HCT116 (cell line): ENCODE data around the gene EXOC6B.

Experiments
- EZH2phosphoT487 ChIP-seq: fragments of 200-600 bp; IDR thresholded peaks from 2 replicates; pipeline ENCODE4 v1.6.1; 2018; ENCODE audit warnings: antibody characterized with exemption, borderline replicate concordance
- RAD21 ChIP-seq: IDR thresholded peaks from 2 replicates; pipeline ENCODE4 v1.6.1; 2012; ENCODE audit warnings: low read depth, mild to moderate bottlenecking
- SIN3A ChIP-seq: IDR thresholded peaks from 2 replicates; pipeline ENCODE4 v1.6.1; 2012; ENCODE audit warnings: low read depth
- YY1 ChIP-seq: IDR thresholded peaks from 2 replicates; pipeline ENCODE4 v1.6.1; 2011; ENCODE audit warnings: low read length, low read depth, moderate library complexity, mild to moderate bottlenecking; ENCODE audit not compliant: insufficient replicate concordance; ENCODE audit errors: extremely low read depth
- TF ChIP-seq, protein P1 (sequence below), 3 experiments: fragments of 200-600 bp in 1 of 3; sonication (generic) in 1 of 3; IDR thresholded peaks in 2 of 3; conservative IDR thresholded peaks in 1 of 3; 2 replicates each; pipeline ENCODE4 v1.5.1; 2012 to 2017; ENCODE audit warnings: low read depth in 2 of 3, low read length in 2 of 3, antibody characterized with exemption in 1 of 3, borderline replicate concordance in 1 of 3, control low read depth in 1 of 3, mild to moderate bottlenecking in 1 of 3, mixed read lengths in 1 of 3, mixed run types in 1 of 3, moderate library complexity in 1 of 3; ENCODE audit not compliant: insufficient read depth in 1 of 3
- TF ChIP-seq, protein P2 (sequence below): IDR thresholded peaks from 2 replicates; pipeline ENCODE4 v1.6.1; 2011; ENCODE audit warnings: mild to moderate bottlenecking, low read length, moderate library complexity; ENCODE audit not compliant: insufficient replicate concordance; ENCODE audit errors: extremely low read depth

DNA sequence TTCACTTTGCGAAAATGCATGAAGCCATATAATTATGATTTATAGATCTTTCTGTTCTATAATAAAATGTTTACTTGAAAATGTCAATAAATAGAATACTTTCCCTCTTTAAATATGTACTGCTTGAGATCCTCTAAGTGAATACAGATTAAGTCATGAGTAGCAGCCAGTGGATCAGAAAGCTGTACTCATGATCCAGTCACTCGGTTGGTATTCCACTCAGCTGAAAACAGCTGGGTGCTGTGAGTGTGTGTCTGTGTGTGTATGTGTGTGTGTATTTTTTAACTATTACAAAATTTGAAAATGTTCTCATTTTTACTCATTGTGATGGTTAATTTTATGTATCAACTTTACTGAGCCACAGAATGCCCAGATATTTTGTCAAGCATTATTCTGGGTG is 536.5 kb downstream of the EXOC6B start:
- TF ChIP-seq RAD21 (no peak), EZH2phosphoT487 (no peak), SIN3A (no peak), YY1 (no peak)
- TF ChIP-seq, protein P1, sequence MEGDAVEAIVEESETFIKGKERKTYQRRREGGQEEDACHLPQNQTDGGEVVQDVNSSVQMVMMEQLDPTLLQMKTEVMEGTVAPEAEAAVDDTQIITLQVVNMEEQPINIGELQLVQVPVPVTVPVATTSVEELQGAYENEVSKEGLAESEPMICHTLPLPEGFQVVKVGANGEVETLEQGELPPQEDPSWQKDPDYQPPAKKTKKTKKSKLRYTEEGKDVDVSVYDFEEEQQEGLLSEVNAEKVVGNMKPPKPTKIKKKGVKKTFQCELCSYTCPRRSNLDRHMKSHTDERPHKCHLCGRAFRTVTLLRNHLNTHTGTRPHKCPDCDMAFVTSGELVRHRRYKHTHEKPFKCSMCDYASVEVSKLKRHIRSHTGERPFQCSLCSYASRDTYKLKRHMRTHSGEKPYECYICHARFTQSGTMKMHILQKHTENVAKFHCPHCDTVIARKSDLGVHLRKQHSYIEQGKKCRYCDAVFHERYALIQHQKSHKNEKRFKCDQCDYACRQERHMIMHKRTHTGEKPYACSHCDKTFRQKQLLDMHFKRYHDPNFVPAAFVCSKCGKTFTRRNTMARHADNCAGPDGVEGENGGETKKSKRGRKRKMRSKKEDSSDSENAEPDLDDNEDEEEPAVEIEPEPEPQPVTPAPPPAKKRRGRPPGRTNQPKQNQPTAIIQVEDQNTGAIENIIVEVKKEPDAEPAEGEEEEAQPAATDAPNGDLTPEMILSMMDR (IDR thresholded peaks at IDR 0.05 in 2 of 3, conservative IDR thresholded peaks at IDR 0.05 in 1 of 3; ENCODE audit: borderline replicate concordance in 1 of 3, insufficient read depth in 1 of 3, low read depth in 2 of 3, low read length in 2 of 3): no peak
- TF ChIP-seq, protein P2, sequence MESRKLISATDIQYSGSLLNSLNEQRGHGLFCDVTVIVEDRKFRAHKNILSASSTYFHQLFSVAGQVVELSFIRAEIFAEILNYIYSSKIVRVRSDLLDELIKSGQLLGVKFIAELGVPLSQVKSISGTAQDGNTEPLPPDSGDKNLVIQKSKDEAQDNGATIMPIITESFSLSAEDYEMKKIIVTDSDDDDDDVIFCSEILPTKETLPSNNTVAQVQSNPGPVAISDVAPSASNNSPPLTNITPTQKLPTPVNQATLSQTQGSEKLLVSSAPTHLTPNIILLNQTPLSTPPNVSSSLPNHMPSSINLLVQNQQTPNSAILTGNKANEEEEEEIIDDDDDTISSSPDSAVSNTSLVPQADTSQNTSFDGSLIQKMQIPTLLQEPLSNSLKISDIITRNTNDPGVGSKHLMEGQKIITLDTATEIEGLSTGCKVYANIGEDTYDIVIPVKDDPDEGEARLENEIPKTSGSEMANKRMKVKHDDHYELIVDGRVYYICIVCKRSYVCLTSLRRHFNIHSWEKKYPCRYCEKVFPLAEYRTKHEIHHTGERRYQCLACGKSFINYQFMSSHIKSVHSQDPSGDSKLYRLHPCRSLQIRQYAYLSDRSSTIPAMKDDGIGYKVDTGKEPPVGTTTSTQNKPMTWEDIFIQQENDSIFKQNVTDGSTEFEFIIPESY: no peak
